Stomach smooth muscle (tissue), 2 donors: ENCODE results near the gene DDX20.

Experiments
- H3K27ac ChIP-seq: one replicate; pipeline ENCODE4 v1.7.0; 2013; ENCODE audit warnings: mild to moderate bottlenecking, low read length, inconsistent platforms
- H3K27me3 ChIP-seq, 2 donors: one replicate each; pipeline ENCODE4 v1.7.0; 2013; ENCODE audit warnings: low read length in 2 of 2; ENCODE audit not compliant: insufficient read depth in 2 of 2, control insufficient read depth in 1 of 2
- H3K36me3 ChIP-seq, 2 donors: one replicate each; pipeline ENCODE4 v1.7.0; 2013; ENCODE audit warnings: low read length in 2 of 2; ENCODE audit not compliant: control insufficient read depth in 2 of 2, insufficient read depth in 2 of 2
- H3K4me1 ChIP-seq: one replicate; pipeline ENCODE4 v1.7.0; 2013; ENCODE audit warnings: low read length; ENCODE audit not compliant: control insufficient read depth, insufficient read depth
- H3K4me3 ChIP-seq, 2 donors: one replicate each; pipeline ENCODE4 v1.7.0; 2013; ENCODE audit warnings: low read length in 2 of 2
- H3K9ac ChIP-seq, 2 donors: one replicate each; pipeline ENCODE4 v1.7.0; 2013; ENCODE audit warnings: low read length in 2 of 2, mild to moderate bottlenecking in 1 of 2
- H3K9me3 ChIP-seq, 2 donors: one replicate each; pipeline ENCODE4 v1.7.0; 2013; ENCODE audit warnings: low read length in 2 of 2; ENCODE audit not compliant: control insufficient read depth in 2 of 2
- donor health status: healthy.
- donor health status: Pancreatic carcinoma.

The DDX20 gene

DNA sequence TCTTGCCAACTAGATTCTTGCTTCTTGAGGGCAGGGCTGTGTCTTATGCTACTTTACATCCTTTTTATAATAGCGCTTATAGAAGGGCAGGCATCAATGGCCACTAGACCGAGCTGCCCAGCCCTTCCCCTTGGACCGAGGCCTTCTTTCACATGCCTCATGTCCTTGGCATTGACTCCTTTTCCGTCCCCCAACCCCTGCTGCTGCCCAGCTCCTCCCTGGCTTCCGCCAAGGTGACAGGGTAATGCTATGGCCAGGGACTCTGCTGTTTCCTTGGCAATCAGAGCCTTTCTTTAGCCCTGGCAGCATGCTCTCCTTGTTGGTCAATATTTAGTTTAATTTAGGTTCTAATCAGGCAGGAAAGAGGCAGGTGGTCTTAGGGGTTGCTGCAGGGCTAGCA lies 48.2 kb downstream of the DDX20 start:
- no peaks in the 10 kb centered on the region for H3K9me3 ChIP-seq
- H3K36me3 ChIP-seq, result no peaks in the 10 kb centered on the region
- no peaks in the 10 kb centered on the region for H3K27me3 ChIP-seq
- H3K4me1 ChIP-seq, result no peaks in the 10 kb centered on the region
- H3K9ac ChIP-seq, result no peak overlapping the region
- no peak overlapping the region for H3K27ac ChIP-seq
- H3K4me3 ChIP-seq, result no peak overlapping the region

DNA sequence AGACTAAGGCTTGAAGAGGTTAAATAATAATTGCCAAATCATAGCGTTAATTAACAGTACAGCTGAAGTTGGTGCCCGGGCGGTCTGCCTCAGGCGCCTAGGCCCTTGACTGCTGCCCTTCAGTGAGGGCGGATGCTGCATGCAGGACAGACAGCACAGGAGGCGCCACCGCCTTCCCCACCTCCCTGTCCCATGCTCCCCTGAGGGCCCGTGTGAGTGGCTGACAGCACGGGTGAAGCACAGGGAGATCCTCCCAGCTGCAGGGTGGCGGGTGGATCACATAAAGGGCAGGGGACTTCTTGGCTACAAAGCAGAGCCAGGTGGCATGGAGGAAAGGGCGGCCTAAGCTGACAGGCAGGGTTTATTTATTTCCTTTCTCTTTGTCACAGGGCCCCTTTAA lies 49.1 kb downstream of the DDX20 start:
- H3K4me3 ChIP-seq, result no peak overlapping the region
- H3K27me3 ChIP-seq, result no peaks in the 10 kb centered on the region
- no peaks in the 10 kb centered on the region for H3K36me3 ChIP-seq
- no peaks in the 10 kb centered on the region for H3K4me1 ChIP-seq
- no peak overlapping the region for H3K9ac ChIP-seq
- H3K9me3 ChIP-seq, result no peaks in the 10 kb centered on the region
- no peak overlapping the region for H3K27ac ChIP-seq

DNA sequence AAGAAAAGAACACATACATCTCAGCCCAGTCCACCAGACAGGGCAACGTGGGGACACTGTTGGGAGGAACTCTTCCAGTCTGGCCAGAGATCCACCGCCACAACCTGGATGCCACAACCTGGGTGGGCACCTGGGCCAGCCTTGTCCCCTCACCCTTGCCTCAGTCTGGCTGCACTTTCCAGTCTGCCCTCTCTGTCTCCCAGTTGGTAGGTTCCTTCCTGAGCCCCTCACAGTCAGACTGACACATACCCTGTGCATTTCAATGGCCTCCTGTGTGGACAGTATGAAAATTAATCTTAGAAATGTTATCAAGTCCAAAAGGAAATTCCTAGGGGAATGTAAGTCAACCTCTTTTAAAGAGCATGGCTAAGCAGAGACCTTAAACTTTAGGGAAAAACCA lies 49.5 kb downstream of the DDX20 start:
- Histone ChIP-seq H3K4me3 (no peak overlapping the region), H3K4me1 (no peaks in the 10 kb centered on the region), H3K36me3 (no peaks in the 10 kb centered on the region), H3K27ac (no peak overlapping the region), H3K9me3 (no peaks in the 10 kb centered on the region), H3K9ac (no peak overlapping the region), H3K27me3 (no peaks in the 10 kb centered on the region)

DNA sequence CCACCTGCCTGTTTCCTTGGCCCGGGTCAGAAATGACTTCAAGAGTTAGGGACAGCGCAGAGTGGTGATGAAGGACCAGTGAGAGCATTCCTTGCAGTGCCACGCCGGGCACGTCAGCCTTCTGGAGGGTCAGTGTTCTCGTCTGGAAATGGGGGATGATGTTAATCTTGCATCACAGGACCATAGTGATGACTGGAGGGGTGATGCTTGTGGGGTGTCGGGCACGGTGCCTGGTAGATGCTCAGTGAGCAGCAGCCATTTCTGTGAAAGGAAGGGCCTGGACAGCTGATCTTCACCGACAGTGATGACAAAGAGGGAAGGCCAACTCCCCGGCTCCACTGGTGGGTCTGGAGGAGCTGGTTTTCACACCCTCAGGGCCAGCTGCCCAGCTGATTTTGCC lies 56.2 kb downstream of the DDX20 start:
- H3K27ac ChIP-seq, result no peak overlapping the region
- H3K27me3 ChIP-seq, result no peaks in the 10 kb centered on the region
- H3K4me3 ChIP-seq, result no peak overlapping the region
- no peak overlapping the region for H3K9ac ChIP-seq
- H3K9me3 ChIP-seq, result no peaks in the 10 kb centered on the region
- no peaks in the 10 kb centered on the region for H3K36me3 ChIP-seq
- no peaks in the 10 kb centered on the region for H3K4me1 ChIP-seq

DNA sequence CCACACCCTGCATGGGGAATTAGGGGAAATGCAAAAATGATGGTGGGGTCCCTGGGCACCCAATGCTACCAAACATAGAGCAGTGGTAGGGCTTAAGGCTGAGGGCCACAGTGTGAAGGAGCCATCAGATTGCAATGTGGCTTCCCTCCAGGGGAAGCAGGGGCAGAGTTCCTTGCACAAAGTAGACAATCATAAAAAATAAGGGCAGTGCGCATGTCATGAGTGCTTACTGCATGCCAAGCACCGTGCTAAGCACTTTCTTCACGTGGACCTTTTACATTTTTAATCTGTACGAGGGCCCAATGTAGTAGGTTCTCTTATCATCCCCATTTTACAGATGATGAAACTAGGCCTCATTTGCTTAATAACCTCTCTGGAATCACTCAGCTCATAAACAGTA lies 56.6 kb downstream of the DDX20 start:
- no peaks in the 10 kb centered on the region for H3K9me3 ChIP-seq
- H3K9ac ChIP-seq, result no peak overlapping the region
- no peaks in the 10 kb centered on the region for H3K4me1 ChIP-seq
- H3K4me3 ChIP-seq, result no peak overlapping the region
- H3K27me3 ChIP-seq, result no peaks in the 10 kb centered on the region
- H3K27ac ChIP-seq, result no peak overlapping the region
- no peaks in the 10 kb centered on the region for H3K36me3 ChIP-seq

DNA sequence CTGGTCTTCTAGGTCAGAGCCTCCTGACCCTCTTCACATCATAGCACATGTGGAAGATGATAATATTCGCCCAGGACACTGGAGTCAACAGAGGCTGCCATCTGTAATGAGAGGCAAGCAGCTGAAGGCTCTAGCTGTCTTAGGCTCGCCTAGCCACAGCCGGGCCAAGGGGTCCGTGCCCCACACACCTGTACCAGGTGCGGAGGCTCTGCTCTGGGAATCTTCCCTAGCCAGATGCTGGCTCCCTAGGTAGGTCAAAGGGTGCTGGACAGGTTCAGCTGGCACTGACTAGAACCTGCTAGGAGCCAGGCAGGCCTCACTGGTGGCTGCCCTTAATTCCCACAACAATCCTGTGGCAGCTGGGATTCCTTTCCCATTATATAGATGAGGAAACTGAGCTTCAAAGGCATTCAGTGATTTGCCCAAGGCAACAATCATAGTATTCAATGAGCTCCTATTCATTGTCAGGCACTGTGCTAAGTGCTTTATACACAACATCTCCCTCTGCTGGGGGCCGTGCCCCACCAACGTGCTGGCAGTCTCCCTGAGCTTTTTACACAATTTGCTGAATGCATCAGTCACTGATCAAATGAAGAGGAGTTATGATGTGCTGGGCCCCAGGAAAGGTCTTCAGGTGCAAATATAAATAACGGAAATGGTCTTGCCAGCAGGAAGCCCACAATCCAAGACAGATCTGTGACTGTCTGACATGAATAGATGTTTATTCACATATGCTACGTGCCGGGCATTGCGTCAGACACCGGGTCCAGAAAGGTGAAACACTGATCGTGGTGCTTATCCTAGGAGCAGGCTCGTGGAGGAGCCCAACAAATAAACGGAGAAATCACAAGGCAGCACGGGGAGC lies 58.0 kb downstream of the DDX20 start:
- Histone ChIP-seq H3K27ac (no peak overlapping the region), H3K36me3 (no peaks in the 10 kb centered on the region), H3K27me3 (no peaks in the 10 kb centered on the region), H3K9me3 (no peaks in the 10 kb centered on the region), H3K4me3 (no peak overlapping the region), H3K9ac (no peak overlapping the region), H3K4me1 (no peaks in the 10 kb centered on the region)

DNA sequence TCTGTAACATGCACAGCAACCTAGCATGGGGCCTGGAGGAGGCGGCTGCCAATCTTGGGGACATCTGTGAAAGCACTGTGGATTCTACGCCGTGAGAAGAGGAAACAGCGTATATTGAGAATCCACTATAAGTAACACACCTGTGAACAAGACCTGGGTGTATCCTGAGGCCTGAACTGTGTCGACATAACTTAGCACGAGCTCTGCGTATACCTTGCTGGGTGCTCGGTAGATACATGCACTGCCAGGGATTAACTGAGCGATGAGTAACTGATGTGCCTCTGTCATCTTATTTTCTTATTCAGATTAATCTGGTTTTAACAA lies 58.6 kb downstream of the DDX20 start:
- Histone ChIP-seq H3K9me3 (no peaks in the 10 kb centered on the region), H3K4me3 (no peak overlapping the region), H3K4me1 (no peaks in the 10 kb centered on the region), H3K9ac (no peak overlapping the region), H3K36me3 (no peaks in the 10 kb centered on the region), H3K27me3 (no peaks in the 10 kb centered on the region), H3K27ac (no peak overlapping the region)

DNA sequence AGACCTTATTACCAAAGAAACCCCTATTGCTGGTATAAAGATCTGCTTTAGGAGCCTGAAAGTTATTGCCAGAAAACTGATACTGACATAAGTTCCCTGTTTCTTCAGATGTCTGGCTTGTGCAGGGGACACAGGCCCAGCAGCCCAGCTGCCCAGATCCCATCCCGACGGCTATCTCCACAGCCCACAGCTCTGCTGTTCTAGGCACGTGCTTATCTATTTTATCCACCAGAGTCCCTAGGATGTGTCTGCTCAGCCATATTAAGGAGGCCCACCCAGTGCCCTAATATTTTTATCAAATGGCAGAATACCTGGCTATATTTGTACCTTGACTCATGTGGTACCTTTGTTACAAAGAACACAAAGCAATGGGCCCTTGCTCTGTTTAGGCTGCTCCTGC lies 58.9 kb downstream of the DDX20 start:
- no peak overlapping the region for H3K9ac ChIP-seq
- no peak overlapping the region for H3K27ac ChIP-seq
- H3K4me1 ChIP-seq, result no peaks in the 10 kb centered on the region
- H3K4me3 ChIP-seq, result no peak overlapping the region
- no peaks in the 10 kb centered on the region for H3K27me3 ChIP-seq
- no peaks in the 10 kb centered on the region for H3K9me3 ChIP-seq
- H3K36me3 ChIP-seq, result no peaks in the 10 kb centered on the region
